CD4-positive, alpha-beta T cell treated with Interleukin-15 for 4 hours (primary cell): ENCODE data around the gene SH2B3.

Experiments
- DNase-seq: peaks from one replicate; pipeline ENCODE4 v3.0.0-alpha.2; 2020; ENCODE audit warnings: low spot score

Gene SH2B3

GRCh38 chr12:111444314-111444924, 38.7 kb downstream of the SH2B3 start:
- DNase-seq: no peak

- peak; percentile 83 for DNase-seq
These were observed 39.4 kb downstream of the SH2B3 start for GRCh38 chr12:111444925-111445725.

DNA sequence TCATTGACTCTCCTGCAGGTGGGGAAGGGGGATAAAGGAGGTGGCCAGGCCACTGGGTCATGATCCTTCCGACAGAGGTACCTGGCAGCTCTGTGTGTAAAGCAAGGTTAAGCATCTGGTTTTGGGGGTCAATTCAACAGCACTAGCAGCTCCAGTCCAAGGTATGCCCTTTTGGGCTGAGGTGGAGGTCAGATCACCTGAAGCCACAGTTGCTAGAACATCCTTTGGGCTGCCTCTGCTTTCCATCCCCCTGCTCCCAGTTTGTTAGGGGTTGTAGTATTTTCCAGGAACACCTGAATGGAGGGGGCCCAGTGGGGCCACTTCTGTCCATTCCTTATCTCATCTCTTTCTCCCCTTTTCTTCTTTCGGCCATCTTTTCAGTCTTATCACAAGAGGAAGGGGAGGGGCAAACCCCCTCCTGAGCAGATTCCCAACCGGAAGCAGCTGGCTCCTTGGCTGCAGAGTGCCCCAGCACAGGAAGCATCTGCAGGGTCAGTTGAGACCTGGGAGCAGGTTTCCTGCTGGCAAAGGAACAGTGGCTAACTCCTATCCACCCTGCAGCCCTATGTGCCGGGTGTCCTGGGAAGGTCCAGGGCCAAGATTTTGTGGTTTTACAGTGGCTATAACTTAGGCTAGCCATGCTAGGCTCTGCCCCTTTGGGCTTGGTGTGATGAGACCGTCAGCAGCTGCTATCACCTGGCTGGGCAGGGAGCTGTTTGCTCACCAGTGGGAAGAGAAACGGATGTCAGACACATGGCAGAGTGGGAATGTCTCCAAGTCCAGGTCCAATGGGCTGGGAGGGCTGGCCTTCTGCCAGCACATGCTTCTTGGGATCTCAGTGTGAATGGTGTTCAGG, 40.2 kb downstream of the SH2B3 start:
- DNase-seq: no peak

- no peak for DNase-seq
These were observed 41.2 kb downstream of the SH2B3 start for GRCh38 chr12:111446631-111447570.

- DNase-seq: no peak
These were observed 42.0 kb downstream of the SH2B3 start for GRCh38 chr12:111447571-111448265.

- no peak for DNase-seq
These were observed 42.6 kb downstream of the SH2B3 start for GRCh38 chr12:111448266-111448830.

- no peak for DNase-seq
These were observed 43.4 kb downstream of the SH2B3 start for GRCh38 chr12:111448846-111449790.

GRCh38 chr12:111450676-111451075, 45.0 kb downstream of the SH2B3 start:
- DNase-seq: no peak

DNA sequence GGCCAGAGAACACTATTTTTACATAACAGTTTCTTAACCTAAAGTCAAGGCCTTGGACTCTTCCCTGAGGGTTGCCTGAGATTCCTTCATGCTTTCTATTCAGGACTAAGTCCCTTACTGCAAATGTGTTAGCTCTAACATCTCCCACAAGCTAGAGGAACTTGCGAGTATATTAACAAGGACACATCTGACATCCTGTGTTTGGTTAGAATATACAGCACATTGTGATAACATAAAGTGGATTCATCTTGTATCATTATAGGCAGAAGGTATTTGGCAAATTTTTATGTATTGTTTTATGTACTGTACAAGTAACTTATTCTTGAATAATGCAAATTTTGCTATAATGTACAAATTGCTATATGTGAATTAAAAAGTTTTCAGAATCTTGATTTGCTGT, 45.5 kb downstream of the SH2B3 start:
- DNase-seq: no peak

- DNase-seq: peak; percentile 71
These were observed 46.0 kb downstream of the SH2B3 start for GRCh38 chr12:111451649-111452129.

DNA sequence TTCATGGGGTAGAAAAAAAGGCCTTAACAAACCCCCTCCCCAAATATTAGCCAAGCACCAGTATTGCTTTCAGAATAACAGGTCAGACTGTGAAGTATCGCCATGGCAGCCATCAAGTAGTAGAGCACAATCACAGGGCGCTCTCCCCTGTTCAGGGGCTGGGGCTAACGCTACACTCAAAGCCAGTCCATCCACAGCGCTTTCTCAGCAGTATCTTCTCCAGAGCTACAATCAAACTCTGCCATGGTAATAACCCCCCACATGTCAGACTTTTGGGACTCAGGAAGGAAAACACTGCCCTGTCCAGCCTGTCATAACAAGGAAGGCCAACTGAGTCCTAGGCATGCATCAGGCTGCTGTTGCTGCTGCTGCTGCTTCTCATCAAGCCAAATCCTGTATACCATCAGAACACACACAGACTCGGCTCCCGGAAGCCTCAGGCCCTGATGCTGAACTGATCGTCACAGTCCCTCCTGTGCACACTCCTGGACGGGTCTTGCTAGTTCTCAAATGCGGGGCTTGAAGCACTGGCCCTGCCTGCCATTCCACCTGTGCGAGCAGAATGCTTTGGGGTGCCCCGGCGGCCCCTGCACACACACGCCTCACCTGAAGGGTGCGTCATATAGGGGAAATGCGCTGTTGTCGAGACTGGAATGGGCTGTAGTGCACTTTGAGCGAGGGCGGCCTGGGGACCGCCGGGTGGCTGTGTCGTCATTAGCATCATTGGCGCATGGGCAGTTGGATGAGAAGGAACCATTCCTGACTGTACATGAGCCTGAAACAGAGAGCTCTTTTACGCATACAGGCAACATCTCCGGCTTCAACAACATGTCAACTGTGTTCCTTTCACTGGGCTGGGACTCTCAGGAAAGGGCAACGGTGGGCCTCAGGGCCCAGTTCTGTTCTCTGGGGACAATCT, 47.6 kb downstream of the SH2B3 start:
- DNase-seq: no peak

DNA sequence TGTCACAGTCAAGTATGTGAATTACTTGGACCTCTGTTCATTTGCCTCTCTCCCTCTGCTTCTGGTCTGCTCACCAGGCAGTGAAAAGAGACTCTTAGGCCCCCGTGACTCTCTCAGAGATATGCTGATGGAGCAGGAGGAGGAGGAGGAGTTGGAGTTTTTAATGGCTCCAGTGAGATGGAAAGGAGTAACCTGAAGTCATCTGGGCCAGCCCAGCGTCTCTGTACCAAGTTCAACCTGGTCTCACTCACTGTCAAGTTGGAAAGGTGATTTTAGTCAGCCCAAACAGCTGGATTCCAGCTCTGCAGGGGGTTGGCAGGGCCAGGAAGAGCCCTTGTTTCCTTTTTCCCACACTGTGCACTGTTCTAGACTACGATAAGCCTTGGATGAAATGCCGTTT, 48.6 kb downstream of the SH2B3 start:
- DNase-seq: no peak

GRCh38 chr12:111454716-111455447, 49.2 kb downstream of the SH2B3 start:
- no peak for DNase-seq

DNA sequence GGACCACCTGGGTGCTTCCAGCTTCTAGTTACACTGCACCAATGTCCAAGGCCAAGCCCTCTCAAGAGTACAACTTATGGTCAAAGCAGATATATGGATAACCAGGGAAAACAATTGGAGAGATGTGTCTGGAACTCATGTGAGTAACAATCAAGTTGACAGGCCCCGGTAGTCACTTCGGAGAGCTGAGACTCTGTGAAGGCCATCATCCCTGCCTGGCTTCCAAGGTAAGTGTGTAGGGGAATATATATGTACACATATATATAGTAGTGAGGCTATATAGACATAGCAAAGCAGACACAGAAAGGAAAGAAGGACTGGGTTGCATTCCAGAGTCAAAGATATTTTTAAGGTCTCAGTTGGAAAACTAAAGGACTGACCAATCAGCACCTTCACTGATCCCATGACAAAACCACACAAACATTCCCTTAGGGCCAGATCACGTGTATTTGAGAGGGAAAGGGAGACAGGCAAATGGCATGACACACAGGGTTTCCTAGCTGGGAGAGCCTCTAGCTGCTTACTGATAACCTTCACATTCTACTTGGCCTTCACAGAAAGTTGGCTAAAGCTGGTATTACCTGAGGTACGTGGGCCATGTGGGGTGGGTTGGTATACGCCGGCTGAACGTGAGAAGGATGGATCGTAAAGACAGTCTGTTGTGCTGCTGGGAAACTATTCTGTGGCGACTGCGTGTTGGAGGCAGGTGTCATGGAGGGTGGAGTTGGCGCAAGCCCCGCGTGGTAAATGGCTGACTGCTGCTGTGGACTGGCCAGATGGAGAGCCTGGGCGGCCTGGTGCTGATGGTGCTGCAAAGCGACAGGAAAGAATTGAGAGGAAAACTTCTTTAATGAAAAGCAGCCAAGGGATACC, 50.0 kb downstream of the SH2B3 start:
- no peak for DNase-seq

GRCh38 chr12:111457071-111457470, 51.3 kb downstream of the SH2B3 start:
- DNase-seq: no peak

GRCh38 chr12:111457577-111457976, 51.9 kb downstream of the SH2B3 start:
- DNase-seq: no peak
